ENCODE results near the gene DIP2A.
A peak's percentile ranks its signal among the peaks of the same experiment; 100 is the strongest.

DIP2A gene

DNA sequence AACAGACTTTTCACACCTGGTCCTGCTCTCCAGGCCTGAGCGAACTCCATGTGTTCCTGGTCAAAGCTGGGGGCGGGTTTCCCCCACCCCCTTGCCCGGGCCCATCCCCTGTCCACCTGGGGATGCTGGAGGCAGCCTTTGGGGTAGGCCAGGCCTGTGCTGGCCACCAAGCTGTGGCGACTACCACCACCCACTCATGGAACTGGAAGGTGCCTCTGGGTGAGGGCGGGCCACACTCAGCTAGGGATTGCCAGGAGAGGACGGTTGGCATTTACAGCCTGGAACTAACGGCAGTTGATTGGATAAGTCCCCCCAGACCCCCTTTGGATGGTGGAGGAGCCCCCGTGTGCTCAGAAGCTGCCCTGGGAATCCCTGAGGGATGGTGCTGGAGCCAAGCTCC is 138.3 kb downstream of the DIP2A start:
- no peak for DNase-seq (ENCODE audit: low spot score)

DNA sequence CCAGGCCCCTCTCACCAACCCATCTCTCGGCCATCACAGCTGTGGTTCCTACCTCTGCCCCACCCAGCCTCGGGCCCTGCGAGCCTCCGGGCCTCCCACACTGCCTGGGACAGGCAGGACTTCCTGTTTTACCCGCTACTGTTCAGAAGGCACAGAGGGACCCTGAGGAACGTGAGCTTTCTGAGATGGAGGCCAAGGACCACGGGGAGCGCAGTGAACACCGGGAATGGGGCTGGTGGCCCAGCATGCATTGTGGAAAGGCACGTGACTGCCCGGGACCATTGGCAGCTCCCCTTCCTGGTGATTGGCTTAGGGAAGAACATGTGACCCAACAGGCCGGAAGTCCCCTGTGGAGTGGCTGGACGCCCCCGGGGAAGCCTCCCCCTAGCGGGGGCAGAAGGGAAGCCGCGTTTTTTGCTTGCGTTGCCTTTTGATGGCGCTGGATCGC is 139.2 kb downstream of the DIP2A start:
- no peak for DNase-seq (ENCODE audit: low spot score)

DNA sequence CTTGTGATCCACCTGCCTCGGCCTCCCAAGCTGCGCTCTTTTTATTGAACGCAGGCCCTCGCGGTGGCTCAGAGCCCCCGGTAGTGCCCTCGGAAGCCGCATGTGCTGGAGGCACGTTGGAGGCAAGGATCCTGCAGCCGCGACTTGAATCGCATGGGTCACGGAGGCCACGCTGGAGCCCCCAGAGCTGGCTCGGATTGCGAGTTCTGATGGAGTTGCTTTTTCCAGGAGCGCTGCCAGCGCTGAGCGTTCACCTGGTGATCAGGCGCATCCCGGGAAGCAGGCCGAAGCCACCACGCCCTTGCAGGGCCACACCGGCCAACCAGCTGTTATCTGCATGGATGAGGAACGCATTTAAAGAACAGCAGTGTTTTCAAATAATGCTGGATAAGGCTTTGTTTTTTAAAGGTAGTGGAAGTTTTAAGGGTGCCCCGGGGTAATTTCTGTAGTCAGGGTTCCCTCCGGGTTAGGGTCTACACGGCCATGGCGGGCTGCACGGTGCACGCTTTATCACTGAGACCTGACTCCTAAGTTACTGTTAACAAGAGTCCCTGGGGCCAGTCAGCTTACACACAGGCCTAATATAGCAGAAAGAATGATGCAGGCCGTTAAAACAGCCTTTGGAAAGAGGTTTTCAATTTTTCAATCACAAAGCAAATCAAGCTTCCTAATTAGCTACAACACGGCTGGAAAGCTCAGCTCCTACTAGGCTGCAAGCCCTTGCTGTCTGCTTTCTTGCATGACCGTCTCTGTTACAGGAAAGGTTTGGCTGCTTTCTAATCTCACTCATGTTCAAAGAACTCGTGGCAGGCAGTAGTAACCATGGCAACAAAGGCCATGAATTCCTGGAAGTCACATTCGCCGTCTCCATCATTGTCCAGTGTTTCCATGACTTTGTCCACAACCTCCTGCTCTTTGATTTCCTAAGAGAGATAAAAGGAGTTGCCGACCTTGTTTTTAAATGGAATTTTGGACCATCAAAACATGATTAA is 140.2 kb downstream of the DIP2A start:
- DNase-seq (ENCODE audit: low spot score), result peak; percentile 49

DNA sequence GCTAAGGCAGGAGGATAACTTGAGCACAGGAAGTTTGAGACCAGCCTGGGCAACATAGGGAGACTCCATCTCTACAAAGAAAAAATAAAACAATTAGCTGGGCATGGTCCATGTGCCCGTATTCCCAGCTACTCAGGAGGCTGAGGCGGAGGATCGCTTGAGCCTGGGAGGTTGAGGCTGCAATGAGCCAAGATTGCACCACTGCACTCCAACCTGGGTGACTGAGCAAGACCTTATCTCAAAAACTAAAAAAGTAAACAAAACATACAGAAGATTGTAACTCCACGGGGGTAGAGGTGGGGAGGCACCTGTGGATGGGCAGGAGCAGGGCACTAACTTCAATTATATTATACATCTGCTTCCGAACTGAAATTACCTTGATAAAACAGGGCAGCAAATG is 141.6 kb downstream of the DIP2A start:
- DNase-seq (ENCODE audit: low spot score), result no peak

DNA sequence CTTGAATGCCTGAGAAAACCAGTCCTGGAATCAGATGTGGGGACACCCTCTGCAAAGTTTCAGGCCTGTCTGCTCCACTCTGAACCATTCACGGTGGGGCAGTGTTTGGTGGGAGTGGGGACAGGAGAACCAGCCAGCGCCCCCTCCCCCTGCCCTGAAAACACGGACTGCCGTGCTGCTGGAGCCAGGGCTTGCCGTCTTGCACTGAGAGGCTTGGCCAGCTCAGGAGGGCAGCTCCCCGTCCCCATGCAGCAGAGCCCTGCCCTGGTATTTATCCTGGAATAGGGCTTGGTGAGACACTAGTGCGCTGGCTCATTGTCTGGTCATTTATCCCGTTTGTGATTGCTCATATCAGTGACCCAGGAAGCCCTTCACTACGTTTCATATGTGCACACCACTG is 142.3 kb downstream of the DIP2A start:
- no peak for DNase-seq (ENCODE audit: low spot score)

DNA sequence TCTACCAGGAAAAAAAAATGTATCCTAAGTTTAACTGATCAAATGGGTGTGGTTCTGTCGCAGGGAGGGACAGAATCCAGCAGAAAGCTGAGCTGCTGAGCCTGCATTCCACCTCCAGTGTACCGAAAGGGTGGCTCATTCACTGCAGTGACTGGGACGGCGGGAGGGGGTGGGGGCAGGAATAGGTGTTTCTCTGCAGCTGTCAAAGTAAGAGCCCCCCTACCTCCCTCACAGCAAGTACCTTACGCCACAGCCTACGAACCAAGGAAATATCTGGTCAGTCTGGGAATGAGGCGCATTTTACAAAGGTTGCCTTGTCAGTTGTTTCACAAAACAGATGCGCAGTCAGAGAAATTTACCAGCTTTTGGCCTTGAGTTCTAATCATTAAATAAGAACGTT is 144.5 kb downstream of the DIP2A start:
- DNase-seq (ENCODE audit: low spot score), result peak; percentile 59

DNA sequence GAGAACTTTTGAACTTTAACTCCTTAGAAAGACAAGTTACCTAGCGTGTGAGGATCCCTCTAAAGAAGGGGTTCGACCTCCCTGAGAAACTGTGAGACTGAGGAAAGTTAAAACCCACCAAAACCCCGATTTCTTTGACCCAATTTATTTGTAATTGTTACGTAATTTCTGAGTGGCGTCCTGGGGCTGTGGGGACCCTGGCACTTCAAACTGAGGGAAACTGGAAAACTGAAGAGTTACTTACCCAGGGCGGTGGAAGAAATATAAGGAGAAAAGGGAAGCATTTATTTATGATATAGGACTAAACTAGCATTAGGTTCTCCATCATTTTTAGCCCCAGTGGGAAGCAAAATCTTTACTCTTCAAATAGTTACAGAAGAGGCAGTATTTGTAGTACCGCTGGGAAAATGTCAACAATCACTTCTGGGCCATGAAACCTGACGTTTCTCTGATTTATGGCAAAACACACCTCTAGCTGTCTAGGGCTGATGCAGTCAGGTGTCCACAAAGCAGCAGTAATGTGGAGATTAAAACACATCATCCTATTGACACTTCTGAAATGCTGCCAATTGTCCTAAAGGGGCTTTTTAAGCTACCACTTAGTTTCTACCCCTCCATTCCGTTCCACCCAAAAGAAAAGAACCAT is 145.8 kb downstream of the DIP2A start:
- DNase-seq (ENCODE audit: low spot score), result no peak

DNA sequence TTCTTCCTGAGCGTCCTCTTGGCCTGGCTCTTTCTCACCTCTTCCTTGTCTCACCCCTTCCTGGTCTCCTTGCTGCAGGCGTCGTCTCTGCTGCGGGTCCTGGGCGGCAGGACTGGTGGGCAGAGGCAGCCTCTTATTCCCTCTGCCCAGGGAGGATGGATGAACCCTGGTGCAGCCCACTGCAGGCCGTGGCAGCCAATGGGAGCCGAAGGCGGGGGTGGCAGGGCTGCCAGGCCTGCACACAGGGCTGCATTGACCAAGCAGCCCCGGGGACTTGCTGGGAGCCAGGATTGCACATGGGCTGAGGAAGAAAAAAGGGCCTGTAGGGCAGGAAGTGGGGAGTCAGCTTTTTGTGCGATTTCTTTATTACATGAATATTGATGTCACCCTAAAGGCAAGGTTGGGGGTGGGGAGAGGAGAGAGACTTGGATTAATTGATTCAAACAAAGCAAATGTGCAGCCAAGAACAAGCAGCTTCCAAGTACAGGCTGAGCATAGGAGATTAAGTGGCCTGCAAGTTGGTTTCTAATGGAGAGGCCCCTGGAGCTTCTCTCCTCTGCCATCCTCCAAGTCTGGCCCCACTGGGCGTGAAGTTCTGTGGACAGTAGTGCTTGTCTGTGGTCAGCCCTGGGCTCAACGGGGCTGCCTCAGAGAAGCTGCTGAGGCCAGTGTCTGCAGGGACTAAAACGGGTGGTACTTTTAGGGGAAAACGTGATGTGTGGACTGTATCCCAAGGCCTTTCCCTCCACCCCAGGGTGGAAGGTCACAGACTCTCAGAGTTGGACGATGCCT is 146.5 kb downstream of the DIP2A start, which contains the start of gene S100B:
S100B (minus strand) TSS at position 108 of the 792 bp plus-strand sequence. CDS start 2,667 bp downstream, outside the sequence.
- DNase-seq (ENCODE audit: low spot score), result peak; percentile 92

DNA sequence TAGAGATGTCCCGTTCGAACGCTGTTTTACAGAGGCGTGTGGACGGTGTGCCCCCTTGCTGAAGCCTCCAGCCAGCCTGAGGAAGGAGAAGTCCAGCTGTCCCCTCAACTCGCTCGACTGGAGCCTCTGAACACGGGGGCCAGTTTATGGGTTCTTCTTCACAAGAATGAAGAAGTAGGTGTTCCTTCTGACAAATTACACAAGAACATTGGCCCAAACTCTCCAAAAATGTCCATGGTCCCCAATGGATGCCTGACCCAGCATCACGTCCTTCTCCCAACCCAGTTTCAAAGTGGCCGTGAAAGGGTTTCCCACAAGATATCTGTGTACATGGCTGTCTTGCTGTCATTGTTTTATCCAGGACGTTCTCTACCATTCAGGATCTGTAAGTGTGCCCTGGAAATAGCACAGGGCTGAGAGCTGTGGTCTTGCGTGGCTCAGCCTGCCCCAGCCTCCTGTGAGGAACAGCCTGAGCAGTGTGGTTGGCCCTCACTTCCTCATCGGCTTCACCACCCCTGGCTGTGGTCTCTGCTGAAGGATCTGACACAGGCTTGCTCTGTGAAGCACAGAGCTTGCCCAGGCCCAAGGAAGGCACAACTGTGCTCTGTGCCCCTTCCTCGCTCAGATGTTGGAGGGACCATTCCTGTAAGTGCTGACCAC is 147.2 kb downstream of the DIP2A start:
- no peak for DNase-seq (ENCODE audit: low spot score)

DNA sequence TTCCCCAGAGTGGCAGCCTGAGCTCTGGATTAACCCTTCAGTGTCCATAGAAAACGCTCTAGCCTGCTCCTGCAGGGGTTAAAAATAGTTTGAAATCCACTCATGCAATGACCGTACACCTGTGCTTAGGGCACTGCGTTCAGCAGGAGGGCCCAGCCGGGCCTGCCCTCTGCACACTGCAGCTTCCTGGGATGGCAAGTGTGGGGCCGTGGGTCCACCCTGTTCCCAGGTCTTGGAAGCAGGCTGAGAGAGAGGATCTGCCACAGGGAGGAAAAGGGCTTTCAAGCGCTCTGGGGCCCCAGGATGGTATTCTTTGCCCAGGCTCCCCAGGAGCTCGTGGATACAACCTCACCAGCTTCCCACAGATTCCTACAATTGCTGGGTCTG is 147.7 kb downstream of the DIP2A start:
- no peak for DNase-seq (ENCODE audit: low spot score)

DNA sequence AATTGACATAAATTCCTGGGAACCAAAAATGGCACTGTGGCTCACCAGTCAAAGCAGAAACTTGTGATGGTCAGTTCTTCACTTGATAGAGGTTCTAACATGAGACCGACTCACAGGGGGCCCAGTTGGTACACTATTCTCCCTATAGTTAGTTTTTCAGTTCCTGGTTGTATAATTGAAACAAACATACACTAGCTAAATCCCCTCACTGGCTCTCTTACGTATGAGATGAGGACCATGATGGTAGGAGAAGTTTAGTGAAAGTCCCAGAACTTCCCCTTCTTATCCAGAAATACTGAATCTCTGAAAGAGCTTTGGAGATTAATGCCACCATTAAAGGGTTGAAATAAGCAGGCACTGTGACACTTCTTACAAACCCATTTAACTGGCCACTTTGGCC is 148.9 kb downstream of the DIP2A start:
- no peak for DNase-seq (ENCODE audit: low spot score)

DNA sequence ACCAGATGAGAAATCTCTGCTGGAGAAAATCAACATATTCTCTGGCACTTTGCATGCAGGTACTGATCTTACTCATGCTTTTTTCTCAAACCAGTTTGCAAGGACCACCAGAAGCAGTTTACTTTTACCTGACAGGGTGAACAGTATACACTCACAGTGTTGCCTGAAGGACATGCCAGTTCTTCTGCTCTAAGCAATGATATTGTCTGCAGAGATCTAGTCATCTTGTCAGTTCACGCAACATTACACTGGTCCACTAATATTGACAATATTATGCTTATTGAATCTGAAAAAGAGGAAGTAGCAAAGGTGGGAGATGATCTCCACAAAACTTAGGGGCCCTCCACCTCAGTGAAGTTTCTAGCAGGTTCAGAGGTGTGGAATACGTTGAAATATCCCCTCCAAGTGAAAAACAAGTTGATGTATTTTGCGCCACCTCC is 150.0 kb downstream of the DIP2A start:
- no peak for DNase-seq (ENCODE audit: low spot score)

DNA sequence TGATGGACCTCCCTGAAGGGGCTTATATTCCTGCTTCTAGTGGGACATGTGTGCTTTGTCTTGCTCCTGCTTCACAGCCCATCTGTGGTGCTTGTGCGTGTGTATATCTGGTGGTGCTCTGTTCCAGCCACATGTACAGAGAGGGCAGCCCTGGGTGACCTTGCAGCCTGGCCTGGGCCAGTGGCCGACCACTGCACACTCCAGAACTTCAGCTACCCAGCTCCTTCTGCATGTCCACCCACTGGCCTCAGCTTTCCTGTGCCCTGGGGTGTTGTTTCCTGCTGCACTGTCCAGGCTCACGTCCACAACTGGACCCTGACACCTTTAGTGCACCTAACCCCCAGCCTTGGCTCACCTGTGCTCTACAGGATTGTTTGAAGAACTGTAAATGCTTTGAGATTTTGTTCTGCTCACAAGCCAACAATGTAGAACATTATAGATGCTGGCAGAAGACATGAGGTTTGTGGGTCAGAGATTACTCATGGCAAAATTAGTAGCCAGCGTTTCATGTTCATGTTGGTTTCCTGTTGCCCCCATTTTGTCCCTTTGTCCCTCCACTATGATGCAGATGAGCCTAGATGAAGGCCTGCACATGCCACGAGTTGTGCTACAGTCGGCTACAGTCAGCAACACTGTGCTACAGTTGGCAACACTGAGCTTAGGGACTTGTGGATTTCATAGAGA is 151.5 kb downstream of the DIP2A start:
- DNase-seq (ENCODE audit: low spot score), result no peak

DNA sequence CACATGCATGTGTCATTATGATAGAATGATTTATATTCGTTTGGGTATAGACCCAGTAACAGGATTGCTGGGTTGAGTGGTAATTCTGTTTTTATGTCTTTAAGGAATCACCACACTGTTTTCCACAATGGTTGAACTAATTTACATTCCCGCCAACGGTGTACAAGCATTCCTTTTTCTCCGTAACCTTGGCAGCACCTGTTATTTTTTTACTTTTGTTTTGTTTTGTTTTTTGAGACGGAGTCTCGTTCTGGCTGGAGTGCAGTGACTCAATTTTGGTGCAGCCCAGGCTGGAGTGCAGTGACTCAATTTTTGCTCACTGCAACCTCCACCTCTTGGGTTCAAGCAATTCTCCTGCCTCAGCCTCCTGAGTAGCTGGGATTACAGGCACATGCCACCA is 154.7 kb downstream of the DIP2A start:
- DNase-seq (ENCODE audit: low spot score), result no peak

DNA sequence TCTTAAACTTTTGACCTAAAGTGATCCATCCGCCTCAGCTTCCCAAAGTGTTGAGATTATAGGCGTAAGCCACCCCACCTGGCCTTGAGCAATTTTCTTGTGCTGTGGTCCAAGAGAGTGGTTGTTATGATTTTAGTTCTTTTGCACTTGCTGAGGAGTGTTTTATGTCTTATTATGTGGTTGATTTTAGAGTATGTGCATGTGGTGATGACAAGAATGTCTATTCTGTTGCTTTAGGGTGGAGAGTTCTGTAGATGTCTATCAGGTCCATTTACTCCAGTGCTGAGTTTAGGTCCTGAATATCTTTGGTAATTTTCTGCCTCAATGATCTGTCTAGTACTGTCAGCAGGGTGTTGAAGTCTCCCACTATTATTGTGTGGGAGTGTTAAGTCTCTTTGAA is 157.4 kb downstream of the DIP2A start:
- DNase-seq (ENCODE audit: low spot score), result no peak

DNA sequence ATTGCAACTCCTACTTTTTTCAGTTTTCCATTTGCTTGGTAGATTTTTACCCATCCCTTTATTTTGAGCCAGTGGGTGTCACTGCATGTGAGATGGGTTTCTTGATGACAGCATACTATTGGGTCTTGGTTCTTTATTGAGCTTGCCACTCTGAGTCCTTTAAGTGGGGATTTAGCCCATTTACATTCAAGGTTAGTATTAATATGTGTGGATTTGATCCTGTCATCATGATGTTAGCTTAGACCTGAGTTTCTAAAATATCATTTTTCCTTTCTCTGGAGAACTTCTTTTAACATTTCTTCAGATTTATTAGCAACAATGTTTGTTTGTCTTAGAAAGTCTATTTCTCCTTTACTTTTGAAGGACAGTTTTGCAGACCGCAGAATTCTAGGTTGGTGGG is 158.0 kb downstream of the DIP2A start:
- DNase-seq (ENCODE audit: low spot score), result no peak

DNA sequence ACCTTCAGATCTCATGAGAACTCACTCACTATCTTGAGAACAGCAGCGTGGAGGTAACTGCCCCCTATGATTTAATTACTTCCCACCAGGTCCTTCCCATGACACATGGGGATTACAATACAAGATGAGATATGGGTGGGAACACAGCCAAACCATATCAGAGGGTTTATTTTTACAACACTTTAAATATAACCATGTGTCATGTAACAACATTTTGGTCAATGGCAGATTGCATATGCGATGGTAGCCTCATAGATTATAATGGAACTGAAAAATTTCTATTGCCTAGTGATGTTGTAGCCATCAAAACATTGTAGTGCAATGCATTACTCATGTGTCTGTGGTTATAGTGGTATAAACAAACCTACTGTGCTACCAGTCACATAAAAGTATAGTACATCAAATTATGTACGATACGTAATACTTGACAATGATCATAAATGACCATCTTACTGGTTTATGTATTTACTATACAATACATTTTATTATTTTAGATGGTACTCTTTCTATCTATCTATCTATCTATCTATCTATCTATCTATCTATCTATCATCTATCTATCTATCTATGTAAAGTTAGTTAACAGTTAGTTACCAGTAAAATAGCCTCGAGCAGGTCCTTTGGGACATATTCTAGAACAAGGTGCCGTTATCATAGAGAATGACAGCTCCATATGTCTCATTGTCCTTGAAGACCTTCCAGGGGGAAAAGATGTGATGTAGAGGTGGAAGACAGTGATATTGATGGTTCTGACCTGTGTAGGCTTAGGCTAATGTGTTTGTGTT is 158.8 kb downstream of the DIP2A start:
- DNase-seq (ENCODE audit: low spot score), result no peak

DNA sequence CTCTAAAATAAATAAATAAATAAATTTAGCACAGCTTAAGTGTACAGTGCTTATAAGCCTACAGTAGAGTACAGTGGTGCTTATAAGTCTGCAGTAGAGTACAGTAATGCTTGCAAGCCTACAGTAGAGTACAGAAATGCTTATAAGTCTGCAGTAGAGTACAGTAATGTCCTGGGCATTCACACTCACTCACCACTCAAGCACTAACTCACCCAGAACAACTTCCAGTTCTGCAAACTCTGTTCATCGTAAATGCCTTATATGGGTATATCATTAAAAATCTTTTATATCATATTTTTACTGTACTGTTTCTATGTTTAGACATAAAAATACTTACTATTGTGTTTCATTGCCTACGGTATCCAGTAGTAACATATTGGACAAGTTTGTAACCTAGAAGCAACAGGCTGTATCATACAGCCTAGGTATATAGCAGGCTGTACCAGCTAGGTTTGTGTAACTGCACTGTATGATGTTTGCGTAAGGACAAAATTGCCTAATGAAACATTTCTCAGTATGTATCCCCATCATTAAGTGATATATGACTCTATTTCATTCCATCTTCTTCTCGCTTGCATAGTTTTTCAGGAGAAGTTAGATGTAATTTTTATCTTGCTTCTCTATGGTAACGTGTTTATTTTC is 160.2 kb downstream of the DIP2A start:
- no peak for DNase-seq (ENCODE audit: low spot score)

Data from COLO829 (cell line).